GM12878 (cell line): ENCODE data around the gene ABCB10. TPM values are rescaled to one million over a fixed set of nuclear protein-coding genes. Genes with fewer than 3 reads are reported as not detected.

Source experiments
- ATAC-seq: fragments of 200-7000 bp; cut with Tn5 transposase; 3 replicates; pipeline ENCODE4 v1.9.1; 2020; ENCODE audit warnings: mild to moderate bottlenecking, moderate library complexity
- BruUV-seq: library from RNA; stranded (reverse); fragments of 400-500 nt; replicated peaks from 2 replicates; lab custom pipeline; 2021; lab: Mats Ljungman, UMichigan
- CTCF ChIA-PET: fragments of 300-600 bp; sonication (Branson Sonifier 250); formaldehyde crosslinking; extraction: SDS; loops from one replicate; lab custom pipeline; 2021; ENCODE audit warnings: inconsistent platforms; lab: Yijun Ruan, JAX
- POLR2A ChIA-PET: fragments of 350-600 bp; formaldehyde crosslinking; extraction: SDS; loops from one replicate; lab custom pipeline; 2021; ENCODE audit warnings: inconsistent platforms; lab: Charles Lee
- RAD21 ChIA-PET: fragments of 300-600 bp; sonication (Branson Sonifier 250); formaldehyde crosslinking; loops from one replicate; lab custom pipeline; 2023; ENCODE audit warnings: antibody characterized with exemption; ENCODE audit not compliant: unreplicated experiment; lab: Charles Lee
- SMC1A ChIA-PET: fragments of 300-600 bp; sonication (Branson Sonifier 250); formaldehyde crosslinking; loops from one replicate; lab custom pipeline; 2023; ENCODE audit not compliant: unreplicated experiment, uncharacterized antibody; lab: Charles Lee
- DNase-seq: peaks from one replicate; pipeline ENCODE4 v3.0.0-alpha.2; 2011; ENCODE audit warnings: low read depth, low spot score
- FAIRE-seq: peaks from 3 replicates; lab custom pipeline; 2011; peaks lifted over from hg19 to GRCh38; lab: Jason Lieb, UNC
- H2AFZ ChIP-seq: 2 replicates; pipeline ENCODE4 v1.6.0; 2011; ENCODE audit warnings: low read depth, low read length, control low read depth; ENCODE audit not compliant: control insufficient read depth
- H3K27ac ChIP-seq: 2 replicates; pipeline ENCODE4 v1.5.1; 2011; ENCODE audit warnings: control low read depth; ENCODE audit not compliant: control insufficient read depth, insufficient read depth
- H3K27me3 ChIP-seq, 2 experiments: replicated peaks in 1 of 2; 2 replicates each; pipeline versions ENCODE4 v1.6.0 to v1.6.1; 2011; ENCODE audit warnings: low read length in 1 of 2; ENCODE audit not compliant: control insufficient read depth in 2 of 2, insufficient read depth in 2 of 2
- H3K36me3 ChIP-seq, 2 experiments: 2 replicates each; pipeline ENCODE4 v1.5.1; 2011; ENCODE audit warnings: low read length in 1 of 2; ENCODE audit not compliant: control insufficient read depth in 2 of 2, insufficient read depth in 2 of 2
- H3K4me1 ChIP-seq: 2 replicates; pipeline ENCODE4 v1.6.1; 2011; ENCODE audit warnings: mild to moderate bottlenecking, low read length, moderate library complexity, mixed read lengths; ENCODE audit not compliant: control insufficient read depth, insufficient read depth
- H3K4me2 ChIP-seq: 2 replicates; pipeline ENCODE4 v1.6.0; 2011; ENCODE audit warnings: control low read depth; ENCODE audit not compliant: control insufficient read depth, insufficient read depth
- H3K4me3 ChIP-seq: fragments of 200-600 bp; sonication (generic); 2 replicates; pipeline ENCODE4 v1.5.1; 2016
- H3K79me2 ChIP-seq: 2 replicates; pipeline ENCODE4 v1.6.0; 2011; ENCODE audit warnings: low read length; ENCODE audit not compliant: control insufficient read depth, insufficient read depth
- H3K9ac ChIP-seq: 2 replicates; pipeline ENCODE4 v1.8.0; 2011; ENCODE audit warnings: low read length, control low read depth, mixed read lengths; ENCODE audit not compliant: control insufficient read depth, insufficient read depth
- H3K9me3 ChIP-seq: replicated peaks from 3 replicates; pipeline ENCODE4 v1.5.1; 2011; ENCODE audit warnings: mild to moderate bottlenecking, low read length; ENCODE audit not compliant: control insufficient read depth, insufficient read depth
- H4K20me1 ChIP-seq: 2 replicates; pipeline ENCODE4 v1.6.0; 2011; ENCODE audit not compliant: control insufficient read depth, insufficient read depth
- EGR1 ChIP-seq, 2 experiments: IDR thresholded peaks; 1 replicate in 1 of 2; 2 replicates in 1 of 2; pipeline ENCODE4 v1.6.1; 2011 to 2012; ENCODE audit warnings: low read depth in 2 of 2, low read length in 2 of 2, borderline replicate concordance in 1 of 2, mild to moderate bottlenecking in 1 of 2, moderate library complexity in 1 of 2
- HCFC1 ChIP-seq: fragments of 150-350 bp; IDR thresholded peaks from 2 replicates; pipeline ENCODE4 v1.6.1; 2014; ENCODE audit warnings: low read length
- HDAC6 ChIP-seq: fragments of 200-600 bp; sonication (generic); IDR thresholded peaks from one replicate; pipeline ENCODE4 v1.8.0; 2017; ENCODE audit warnings: antibody characterized with exemption; ENCODE audit not compliant: unreplicated experiment
- IRF4 ChIP-seq: IDR thresholded peaks from 2 replicates; pipeline ENCODE4 v1.6.1; 2011; ENCODE audit warnings: low read depth, low read length
- NFYA ChIP-seq: IDR thresholded peaks from 2 replicates; pipeline ENCODE4 v1.6.1; 2011; ENCODE audit warnings: low read depth, mild to moderate bottlenecking, low read length, improper control_type of control experiment, borderline replicate concordance
- RELA ChIP-seq: fragments of 450-650 bp; IDR thresholded peaks from 2 replicates; pipeline ENCODE4 v1.8.0; 2014; ENCODE audit warnings: borderline replicate concordance; ENCODE audit not compliant: partially characterized antibody
- WGBS: methylation state at CpG from one replicate; pipeline ENCODE4 v1.1.6; 2016; ENCODE audit warnings: low lambda C conversion rate; ENCODE audit not compliant: insufficient replicate concordance, insufficient coverage; ENCODE audit errors: missing lambda C conversion rate; 5-methylcytosine and 5-hydroxymethylcytosine counted together
- in situ Hi-C: fragments of 300-500 bp; cut with MboI; formaldehyde crosslinking; loops from 9 replicates; pipeline ENCODE4 v1.14.3; 2018; ENCODE audit warnings: mixed read lengths
- intact Hi-C: fragments of 100-400 bp; cut with micrococcal nuclease; formaldehyde crosslinking; loops from one replicate; pipeline ENCODE4 v1.14.2; 2022; ENCODE audit not compliant: unreplicated experiment
- polyA plus RNA-seq, 11 experiments: library from polyadenylated mRNA; depleted of rRNA in 4 of 11; unstranded in 6 of 11; stranded (reverse) in 5 of 11; fragments of >200 nt; fragmentation: Nextera tagmentation in 4 of 11; fragmentation: Illumina TruSeq in 1 of 11; extraction: Ambion mirVana in 4 of 11; extraction: Trizol in 1 of 11; gene quantifications; 1 replicate in 1 of 11; 2 replicates in 10 of 11; pipeline versions ENCODE4 v1.2.1 to v1.2.3, GENCODE V29; 2011 to 2016; ENCODE audit warnings: inconsistent platforms in 2 of 11, missing spikeins in 2 of 11, low read depth in 1 of 11
- total RNA-seq, 4 experiments: library from RNA; depleted of rRNA in 3 of 4; stranded (reverse); fragments of >200 nt in 3 of 4; fragmentation: Illumina TruSeq in 1 of 4; extraction: Trizol in 1 of 4; gene quantifications; 2 replicates each; pipeline versions ENCODE4 v1.2.1 to v1.2.3, GENCODE V29; 2013 to 2021
- TF ChIP-seq, protein P1 (sequence below), 3 experiments: IDR thresholded peaks in 2 of 3; conservative IDR thresholded peaks in 1 of 3; 2 replicates each; pipeline ENCODE4 v1.5.1; 2011; ENCODE audit warnings: low read depth in 3 of 3, low read length in 3 of 3, mild to moderate bottlenecking in 3 of 3, control low read depth in 2 of 3, moderate library complexity in 2 of 3, inconsistent platforms in 1 of 3, mixed read lengths in 1 of 3; ENCODE audit not compliant: control insufficient read depth in 2 of 3, insufficient read depth in 1 of 3; ENCODE audit errors: extremely low read depth in 1 of 3
- TF ChIP-seq, protein P2 (sequence below): fragments of 450-650 bp; IDR thresholded peaks from 2 replicates; pipeline ENCODE4 v1.6.1; 2018; ENCODE audit warnings: mild to moderate bottlenecking, low read depth, moderate library complexity; ENCODE audit not compliant: partially characterized antibody
- TF ChIP-seq, protein P3 (sequence below): fragments of 450-650 bp; IDR thresholded peaks from 2 replicates; pipeline ENCODE4 v1.6.1; 2016; ENCODE audit warnings: mild to moderate bottlenecking, moderate library complexity, borderline replicate concordance
- TF ChIP-seq, protein P4 (sequence below): fragments of 450-650 bp; formaldehyde crosslinking; IDR thresholded peaks from 2 replicates; pipeline ENCODE4 v1.5.0; 2022; ENCODE audit warnings: mild to moderate bottlenecking, missing genetic modification characterization

The ABCB10 gene
- total and polyA plus RNA-seq, 10 of the 15 experiments (the other 5 are each of a cell fraction or from before 2014, with no cell fraction given): 8.0 to 30.5 (median 16.7) TPM

DNA sequence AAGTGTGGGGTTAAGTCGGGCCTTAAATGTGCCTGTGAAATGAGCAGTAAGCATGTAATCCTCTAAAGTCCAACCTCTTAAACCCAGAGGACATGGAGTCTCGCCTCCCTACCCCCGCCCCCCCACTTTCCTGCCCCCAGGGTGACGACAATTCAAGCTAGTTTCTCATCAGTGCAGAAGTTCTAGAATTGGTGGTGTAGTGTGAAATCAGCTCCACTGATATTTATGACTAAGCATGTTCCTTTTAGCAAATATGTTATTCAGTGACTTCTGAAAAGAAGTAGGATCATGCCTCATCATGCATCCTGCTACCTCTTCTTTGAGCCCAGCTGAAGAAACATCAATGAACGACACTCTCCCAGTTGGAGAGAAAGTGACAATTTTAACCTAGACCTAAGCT, 2.6 kb upstream of the ABCB10 start:
- H3K4me3 ChIP-seq: no peak overlapping the region
- H3K9ac ChIP-seq: no peak overlapping the region
- H3K9me3 ChIP-seq: no peaks in the 10 kb centered on the region
- in situ Hi-C loops (loop anchor here (5.0 kb wide), 1 partner anchor 66 kb away; the partner anchor contains the start of genes TAF5L and URB2), intact Hi-C loops (no loop called here)
- RAD21 ChIA-PET: interaction anchor here (0.5 kb wide), 1 partner anchor 305 kb away, joined by 4 read pairs; no protein-coding TSS in a partner anchor
- WGBS: 71% methylated on average over 5 of the region's 5 CpGs
- POLR2A ChIA-PET: no interaction called here
- no TSS peak for BruUV-seq
- no peaks in the 10 kb centered on the region for H4K20me1 ChIP-seq
- SMC1A ChIA-PET: interaction anchor here (0.8 to 2.4 kb wide), 3 partner anchors 9 to 59 kb away, joined by 3 to 5 read pairs (median 5); no protein-coding TSS in a partner anchor
- H3K79me2 ChIP-seq: peaks cover 22% of the 10 kb centered on the region
- ATAC-seq (no peak), FAIRE-seq (no peak), DNase-seq (no peak)
- H3K4me2 ChIP-seq: no peak overlapping the region
- no peaks in the 10 kb centered on the region for H3K36me3 ChIP-seq
- no peaks in the 10 kb centered on the region; the same call in 1 of the 2 replicates for H3K4me1 ChIP-seq
- H3K27me3 ChIP-seq: no peaks in the 10 kb centered on the region
- CTCF ChIA-PET: no interaction called here
- H3K27ac ChIP-seq: no peak overlapping the region
- no peak overlapping the region for H2AFZ ChIP-seq
- TF ChIP-seq, protein P1, sequence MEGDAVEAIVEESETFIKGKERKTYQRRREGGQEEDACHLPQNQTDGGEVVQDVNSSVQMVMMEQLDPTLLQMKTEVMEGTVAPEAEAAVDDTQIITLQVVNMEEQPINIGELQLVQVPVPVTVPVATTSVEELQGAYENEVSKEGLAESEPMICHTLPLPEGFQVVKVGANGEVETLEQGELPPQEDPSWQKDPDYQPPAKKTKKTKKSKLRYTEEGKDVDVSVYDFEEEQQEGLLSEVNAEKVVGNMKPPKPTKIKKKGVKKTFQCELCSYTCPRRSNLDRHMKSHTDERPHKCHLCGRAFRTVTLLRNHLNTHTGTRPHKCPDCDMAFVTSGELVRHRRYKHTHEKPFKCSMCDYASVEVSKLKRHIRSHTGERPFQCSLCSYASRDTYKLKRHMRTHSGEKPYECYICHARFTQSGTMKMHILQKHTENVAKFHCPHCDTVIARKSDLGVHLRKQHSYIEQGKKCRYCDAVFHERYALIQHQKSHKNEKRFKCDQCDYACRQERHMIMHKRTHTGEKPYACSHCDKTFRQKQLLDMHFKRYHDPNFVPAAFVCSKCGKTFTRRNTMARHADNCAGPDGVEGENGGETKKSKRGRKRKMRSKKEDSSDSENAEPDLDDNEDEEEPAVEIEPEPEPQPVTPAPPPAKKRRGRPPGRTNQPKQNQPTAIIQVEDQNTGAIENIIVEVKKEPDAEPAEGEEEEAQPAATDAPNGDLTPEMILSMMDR (IDR thresholded peaks at IDR 0.05 in 2 of 3, conservative IDR thresholded peaks at IDR 0.05 in 1 of 3; ENCODE audit: control insufficient read depth in 2 of 3, extremely low read depth in 1 of 3, insufficient read depth in 1 of 3, low read depth in 3 of 3, low read length in 3 of 3): no peak
- TF ChIP-seq, protein P2, sequence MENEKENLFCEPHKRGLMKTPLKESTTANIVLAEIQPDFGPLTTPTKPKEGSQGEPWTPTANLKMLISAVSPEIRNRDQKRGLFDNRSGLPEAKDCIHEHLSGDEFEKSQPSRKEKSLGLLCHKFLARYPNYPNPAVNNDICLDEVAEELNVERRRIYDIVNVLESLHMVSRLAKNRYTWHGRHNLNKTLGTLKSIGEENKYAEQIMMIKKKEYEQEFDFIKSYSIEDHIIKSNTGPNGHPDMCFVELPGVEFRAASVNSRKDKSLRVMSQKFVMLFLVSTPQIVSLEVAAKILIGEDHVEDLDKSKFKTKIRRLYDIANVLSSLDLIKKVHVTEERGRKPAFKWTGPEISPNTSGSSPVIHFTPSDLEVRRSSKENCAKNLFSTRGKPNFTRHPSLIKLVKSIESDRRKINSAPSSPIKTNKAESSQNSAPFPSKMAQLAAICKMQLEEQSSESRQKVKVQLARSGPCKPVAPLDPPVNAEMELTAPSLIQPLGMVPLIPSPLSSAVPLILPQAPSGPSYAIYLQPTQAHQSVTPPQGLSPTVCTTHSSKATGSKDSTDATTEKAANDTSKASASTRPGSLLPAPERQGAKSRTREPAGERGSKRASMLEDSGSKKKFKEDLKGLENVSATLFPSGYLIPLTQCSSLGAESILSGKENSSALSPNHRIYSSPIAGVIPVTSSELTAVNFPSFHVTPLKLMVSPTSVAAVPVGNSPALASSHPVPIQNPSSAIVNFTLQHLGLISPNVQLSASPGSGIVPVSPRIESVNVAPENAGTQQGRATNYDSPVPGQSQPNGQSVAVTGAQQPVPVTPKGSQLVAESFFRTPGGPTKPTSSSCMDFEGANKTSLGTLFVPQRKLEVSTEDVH: no peak
- TF ChIP-seq, protein P3, sequence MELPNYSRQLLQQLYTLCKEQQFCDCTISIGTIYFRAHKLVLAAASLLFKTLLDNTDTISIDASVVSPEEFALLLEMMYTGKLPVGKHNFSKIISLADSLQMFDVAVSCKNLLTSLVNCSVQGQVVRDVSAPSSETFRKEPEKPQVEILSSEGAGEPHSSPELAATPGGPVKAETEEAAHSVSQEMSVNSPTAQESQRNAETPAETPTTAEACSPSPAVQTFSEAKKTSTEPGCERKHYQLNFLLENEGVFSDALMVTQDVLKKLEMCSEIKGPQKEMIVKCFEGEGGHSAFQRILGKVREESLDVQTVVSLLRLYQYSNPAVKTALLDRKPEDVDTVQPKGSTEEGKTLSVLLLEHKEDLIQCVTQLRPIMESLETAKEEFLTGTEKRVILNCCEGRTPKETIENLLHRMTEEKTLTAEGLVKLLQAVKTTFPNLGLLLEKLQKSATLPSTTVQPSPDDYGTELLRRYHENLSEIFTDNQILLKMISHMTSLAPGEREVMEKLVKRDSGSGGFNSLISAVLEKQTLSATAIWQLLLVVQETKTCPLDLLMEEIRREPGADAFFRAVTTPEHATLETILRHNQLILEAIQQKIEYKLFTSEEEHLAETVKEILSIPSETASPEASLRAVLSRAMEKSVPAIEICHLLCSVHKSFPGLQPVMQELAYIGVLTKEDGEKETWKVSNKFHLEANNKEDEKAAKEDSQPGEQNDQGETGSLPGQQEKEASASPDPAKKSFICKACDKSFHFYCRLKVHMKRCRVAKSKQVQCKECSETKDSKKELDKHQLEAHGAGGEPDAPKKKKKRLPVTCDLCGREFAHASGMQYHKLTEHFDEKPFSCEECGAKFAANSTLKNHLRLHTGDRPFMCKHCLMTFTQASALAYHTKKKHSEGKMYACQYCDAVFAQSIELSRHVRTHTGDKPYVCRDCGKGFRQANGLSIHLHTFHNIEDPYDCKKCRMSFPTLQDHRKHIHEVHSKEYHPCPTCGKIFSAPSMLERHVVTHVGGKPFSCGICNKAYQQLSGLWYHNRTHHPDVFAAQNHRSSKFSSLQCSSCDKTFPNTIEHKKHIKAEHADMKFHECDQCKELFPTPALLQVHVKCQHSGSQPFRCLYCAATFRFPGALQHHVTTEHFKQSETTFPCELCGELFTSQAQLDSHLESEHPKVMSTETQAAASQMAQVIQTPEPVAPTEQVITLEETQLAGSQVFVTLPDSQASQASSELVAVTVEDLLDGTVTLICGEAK: no peak
- TF ChIP-seq HDAC6 (no peak), HCFC1 (no peak), RELA (no peak), NFYA (no peak), EGR1 (IDR thresholded peaks at IDR 0.05; ENCODE audit: borderline replicate concordance in 1 of 2, low read depth in 2 of 2, low read length in 2 of 2) (no peak), IRF4 (no peak)
- TF ChIP-seq, protein P4, sequence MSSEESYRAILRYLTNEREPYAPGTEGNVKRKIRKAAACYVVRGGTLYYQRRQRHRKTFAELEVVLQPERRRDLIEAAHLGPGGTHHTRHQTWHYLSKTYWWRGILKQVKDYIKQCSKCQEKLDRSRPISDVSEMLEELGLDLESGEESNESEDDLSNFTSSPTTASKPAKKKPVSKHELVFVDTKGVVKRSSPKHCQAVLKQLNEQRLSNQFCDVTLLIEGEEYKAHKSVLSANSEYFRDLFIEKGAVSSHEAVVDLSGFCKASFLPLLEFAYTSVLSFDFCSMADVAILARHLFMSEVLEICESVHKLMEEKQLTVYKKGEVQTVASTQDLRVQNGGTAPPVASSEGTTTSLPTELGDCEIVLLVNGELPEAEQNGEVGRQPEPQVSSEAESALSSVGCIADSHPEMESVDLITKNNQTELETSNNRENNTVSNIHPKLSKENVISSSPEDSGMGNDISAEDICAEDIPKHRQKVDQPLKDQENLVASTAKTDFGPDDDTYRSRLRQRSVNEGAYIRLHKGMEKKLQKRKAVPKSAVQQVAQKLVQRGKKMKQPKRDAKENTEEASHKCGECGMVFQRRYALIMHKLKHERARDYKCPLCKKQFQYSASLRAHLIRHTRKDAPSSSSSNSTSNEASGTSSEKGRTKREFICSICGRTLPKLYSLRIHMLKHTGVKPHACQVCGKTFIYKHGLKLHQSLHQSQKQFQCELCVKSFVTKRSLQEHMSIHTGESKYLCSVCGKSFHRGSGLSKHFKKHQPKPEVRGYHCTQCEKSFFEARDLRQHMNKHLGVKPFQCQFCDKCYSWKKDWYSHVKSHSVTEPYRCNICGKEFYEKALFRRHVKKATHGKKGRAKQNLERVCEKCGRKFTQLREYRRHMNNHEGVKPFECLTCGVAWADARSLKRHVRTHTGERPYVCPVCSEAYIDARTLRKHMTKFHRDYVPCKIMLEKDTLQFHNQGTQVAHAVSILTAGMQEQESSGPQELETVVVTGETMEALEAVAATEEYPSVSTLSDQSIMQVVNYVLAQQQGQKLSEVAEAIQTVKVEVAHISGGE (CRISPR knock-in tag): no peak
